DOHH2 (cell line): Measurements from ENCODE around the gene CGNL1.

ENCODE experiments used
- H3F3A ChIP-seq: fragments of 200-600 bp; sonication (generic), shearing (Covaris generic); 2 replicates; pipeline ENCODE4 v1.6.0; 2016; ENCODE audit warnings: antibody characterized with exemption, mild to moderate bottlenecking; ENCODE audit not compliant: control insufficient read depth, insufficient read depth
- H3K27ac ChIP-seq: fragments of 200-600 bp; sonication (generic); 2 replicates; pipeline ENCODE4 v1.5.1; 2014; ENCODE audit warnings: low read depth, mild to moderate bottlenecking, low read length, moderate library complexity
- H3K27me3 ChIP-seq: fragments of 200-600 bp; sonication (generic); 2 replicates; pipeline ENCODE4 v1.6.1; 2014; ENCODE audit warnings: mild to moderate bottlenecking, low read length, mixed read lengths; ENCODE audit not compliant: control insufficient read depth
- H3K36me3 ChIP-seq: fragments of 200-600 bp; sonication (generic); 2 replicates; pipeline ENCODE4 v1.6.1; 2014; ENCODE audit warnings: mild to moderate bottlenecking, low read length, moderate library complexity, mixed read lengths; ENCODE audit not compliant: control insufficient read depth
- H3K4me1 ChIP-seq: fragments of 200-600 bp; sonication (generic); 2 replicates; pipeline ENCODE4 v1.6.1; 2014; ENCODE audit warnings: mild to moderate bottlenecking, low read length, mixed read lengths; ENCODE audit not compliant: control insufficient read depth
- H3K4me2 ChIP-seq: fragments of 200-600 bp; sonication (generic); 2 replicates; pipeline ENCODE4 v1.6.0; 2014; ENCODE audit warnings: mild to moderate bottlenecking, low read length, moderate library complexity
- H3K4me3 ChIP-seq: fragments of 200-600 bp; sonication (generic); 2 replicates; pipeline ENCODE4 v1.5.1; 2014; ENCODE audit warnings: mild to moderate bottlenecking, low read length, mixed read lengths
- H3K79me2 ChIP-seq: fragments of 200-600 bp; sonication (generic); 2 replicates; pipeline ENCODE4 v1.6.1; 2014; ENCODE audit warnings: mild to moderate bottlenecking, low read length, mixed read lengths; ENCODE audit not compliant: control insufficient read depth
- H3K9me2 ChIP-seq: fragments of 200-600 bp; sonication (generic); replicated peaks from 2 replicates; pipeline ENCODE4 v1.6.1; 2014; ENCODE audit warnings: mild to moderate bottlenecking, low read length, mixed read lengths; ENCODE audit not compliant: control insufficient read depth
- H3K9me3 ChIP-seq: fragments of 200-600 bp; sonication (generic); 2 replicates; pipeline ENCODE4 v1.6.1; 2014; ENCODE audit warnings: antibody characterized with exemption, low read length, mixed read lengths; ENCODE audit not compliant: control insufficient read depth, insufficient read depth
- H4K20me1 ChIP-seq: fragments of 200-600 bp; sonication (generic); 2 replicates; pipeline ENCODE4 v1.6.0; 2014; ENCODE audit warnings: low read depth, mild to moderate bottlenecking, antibody characterized with exemption, low read length, moderate library complexity; ENCODE audit not compliant: control insufficient read depth, insufficient read depth
- CTCF ChIP-seq: fragments of 200-600 bp; sonication (generic); IDR thresholded peaks from one replicate; pipeline ENCODE4 v1.5.1; 2014; ENCODE audit warnings: antibody characterized with exemption, mild to moderate bottlenecking, low read depth, low read length; ENCODE audit not compliant: poor library complexity, severe bottlenecking
- EZH2phosphoT487 ChIP-seq: fragments of 200-600 bp; sonication (generic); IDR thresholded peaks from 2 replicates; pipeline ENCODE4 v1.6.1; 2017; ENCODE audit warnings: borderline replicate concordance, mild to moderate bottlenecking, antibody characterized with exemption, low read length, moderate library complexity, mixed read lengths

CGNL1 gene

DNA sequence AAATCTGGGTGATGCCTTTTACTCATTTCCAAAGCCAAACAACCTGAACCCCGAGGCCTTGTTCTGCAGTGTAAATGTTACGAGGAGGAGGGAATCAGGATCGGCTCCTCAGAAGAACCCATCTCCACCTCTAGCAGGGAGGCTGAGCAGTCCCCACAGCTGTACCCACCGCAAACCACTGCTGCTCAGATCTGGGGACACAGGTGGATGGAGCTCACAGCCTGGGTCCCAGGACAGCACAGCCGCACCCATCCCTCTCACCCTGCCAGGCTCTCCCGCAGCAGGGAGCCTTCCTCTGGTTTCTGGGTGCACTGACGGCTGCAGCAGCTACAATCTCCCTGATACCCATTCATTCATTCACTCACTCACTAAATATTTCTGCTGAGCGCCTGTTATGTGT, 44.0 kb upstream of the CGNL1 start:
- Histone ChIP-seq H3K79me2 (no peaks in the 10 kb centered on the region), H3F3A (no peaks in the 10 kb centered on the region), H3K27ac (no peak overlapping the region), H3K4me3 (no peak overlapping the region), H4K20me1 (no peaks in the 10 kb centered on the region), H3K36me3 (no peaks in the 10 kb centered on the region), H3K27me3 (peaks cover 12% of the 10 kb centered on the region), H3K4me1 (peaks cover 4% of the 10 kb centered on the region; the same call in 1 of the 2 replicates), H3K4me2 (no peak overlapping the region), H3K9me3 (no peaks in the 10 kb centered on the region), H3K9me2 (no peaks in the 10 kb centered on the region)
- no peak for TF ChIP-seq EZH2phosphoT487
- no peak for TF ChIP-seq CTCF

GRCh38 chr15:57333487-57333886, 42.8 kb upstream of the CGNL1 start:
- H3K27ac ChIP-seq = no peak overlapping the region
- peaks cover 10% of the 10 kb centered on the region for H3K27me3 ChIP-seq
- H3F3A ChIP-seq = no peaks in the 10 kb centered on the region
- TF ChIP-seq EZH2phosphoT487 (no peak), CTCF (no peak)
- H3K4me3 ChIP-seq = no peak overlapping the region
- no peaks in the 10 kb centered on the region for H3K9me3 ChIP-seq
- H3K4me2 ChIP-seq = no peak overlapping the region
- no peaks in the 10 kb centered on the region for H3K79me2 ChIP-seq
- no peaks in the 10 kb centered on the region for H3K9me2 ChIP-seq
- peaks cover 4% of the 10 kb centered on the region; the same call in 1 of the 2 replicates for H3K4me1 ChIP-seq
- no peaks in the 10 kb centered on the region for H4K20me1 ChIP-seq
- H3K36me3 ChIP-seq = no peaks in the 10 kb centered on the region

DNA sequence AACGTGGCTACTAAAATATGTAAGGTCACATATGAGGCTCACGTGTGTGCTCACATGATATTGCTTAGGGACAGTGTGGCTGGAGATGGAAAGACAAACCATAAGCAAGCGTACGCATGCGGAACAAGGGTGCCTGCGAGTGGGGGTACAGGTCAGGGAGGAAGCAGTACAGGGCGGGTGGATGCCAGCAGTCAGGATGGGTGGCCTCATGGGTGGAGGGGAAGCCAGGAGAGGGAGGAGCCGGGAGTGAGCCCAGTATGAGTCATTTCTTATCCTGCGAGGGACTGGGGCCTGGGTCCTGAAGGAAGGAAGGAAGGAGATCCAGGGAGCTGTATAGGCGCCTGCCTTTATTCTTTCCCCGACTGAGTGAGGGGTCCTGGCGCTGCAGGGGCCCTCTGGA, 42.0 kb upstream of the CGNL1 start:
- Histone ChIP-seq H3F3A (no peaks in the 10 kb centered on the region), H3K4me2 (no peak overlapping the region), H3K27ac (no peak overlapping the region), H3K79me2 (no peaks in the 10 kb centered on the region), H3K9me3 (no peaks in the 10 kb centered on the region), H3K4me1 (peaks cover 4% of the 10 kb centered on the region; the same call in 1 of the 2 replicates), H4K20me1 (no peaks in the 10 kb centered on the region), H3K9me2 (no peaks in the 10 kb centered on the region), H3K27me3 (peaks cover 5% of the 10 kb centered on the region), H3K36me3 (no peaks in the 10 kb centered on the region), H3K4me3 (no peak overlapping the region)
- TF ChIP-seq EZH2phosphoT487 = no peak
- no peak for TF ChIP-seq CTCF
